ENCODE measurements around the gene CBARP.

The CBARP gene

DNA sequence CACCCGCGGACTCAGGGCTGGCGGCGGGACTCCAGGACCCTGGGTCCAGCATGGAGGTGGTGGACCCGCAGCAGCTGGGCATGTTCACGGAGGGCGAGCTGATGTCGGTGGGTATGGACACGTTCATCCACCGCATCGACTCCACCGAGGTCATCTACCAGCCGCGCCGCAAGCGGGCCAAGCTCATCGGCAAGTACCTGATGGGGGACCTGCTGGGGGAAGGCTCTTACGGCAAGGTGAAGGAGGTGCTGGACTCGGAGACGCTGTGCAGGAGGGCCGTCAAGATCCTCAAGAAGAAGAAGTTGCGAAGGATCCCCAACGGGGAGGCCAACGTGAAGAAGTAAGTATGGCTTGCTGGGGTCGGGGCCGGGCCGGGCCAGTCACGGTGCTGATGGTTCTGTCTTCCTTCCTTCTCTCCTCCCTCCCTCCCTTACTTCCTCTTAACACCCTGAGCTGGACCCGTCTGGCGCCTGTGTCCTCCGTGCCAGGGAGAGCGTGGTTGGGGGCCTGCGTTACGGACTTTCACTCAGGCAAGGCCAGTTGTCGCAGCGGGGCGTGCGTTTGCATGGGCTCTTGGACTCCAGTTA lies 30.8 kb downstream of the CBARP start:
- TF ChIP-seq GATA3 (IDR thresholded peaks at IDR 0.05; ENCODE audit: low read depth, low read length) (no peak), GATA2 (IDR thresholded peaks at IDR 0.05; ENCODE audit: low read depth, low read length) (no peak)

DNA sequence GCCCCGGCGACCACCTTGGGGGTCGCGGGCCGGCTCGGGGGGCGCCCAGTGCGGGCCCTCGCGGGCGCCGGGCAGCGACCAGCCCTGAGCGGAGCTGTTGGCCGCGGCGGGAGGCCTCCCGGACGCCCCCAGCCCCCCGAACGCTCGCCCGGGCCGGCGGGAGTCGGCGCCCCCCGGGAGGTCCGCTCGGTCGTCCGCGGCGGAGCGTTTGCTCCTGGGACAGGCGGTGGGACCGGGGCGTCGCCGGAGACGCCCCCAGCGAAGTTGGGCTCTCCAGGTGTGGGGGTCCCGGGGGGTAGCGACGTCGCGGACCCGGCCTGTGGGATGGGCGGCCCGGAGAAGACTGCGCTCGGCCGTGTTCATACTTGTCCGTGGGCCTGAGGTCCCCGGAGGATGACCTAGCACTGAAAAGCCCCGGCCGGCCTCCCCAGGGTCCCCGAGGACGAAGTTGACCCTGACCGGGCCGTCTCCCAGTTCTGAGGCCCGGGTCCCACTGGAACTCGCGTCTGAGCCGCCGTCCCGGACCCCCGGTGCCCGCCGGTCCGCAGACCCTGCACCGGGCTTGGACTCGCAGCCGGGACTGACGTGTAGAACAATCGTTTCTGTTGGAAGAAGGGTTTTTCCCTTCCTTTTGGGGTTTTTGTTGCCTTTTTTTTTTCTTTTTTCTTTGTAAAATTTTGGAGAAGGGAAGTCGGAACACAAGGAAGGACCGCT lies 31.5 kb downstream of the CBARP start:
- no peak for TF ChIP-seq GATA3 (IDR thresholded peaks at IDR 0.05; ENCODE audit: low read depth, low read length)
- no peak for TF ChIP-seq GATA2 (IDR thresholded peaks at IDR 0.05; ENCODE audit: low read depth, low read length)

DNA sequence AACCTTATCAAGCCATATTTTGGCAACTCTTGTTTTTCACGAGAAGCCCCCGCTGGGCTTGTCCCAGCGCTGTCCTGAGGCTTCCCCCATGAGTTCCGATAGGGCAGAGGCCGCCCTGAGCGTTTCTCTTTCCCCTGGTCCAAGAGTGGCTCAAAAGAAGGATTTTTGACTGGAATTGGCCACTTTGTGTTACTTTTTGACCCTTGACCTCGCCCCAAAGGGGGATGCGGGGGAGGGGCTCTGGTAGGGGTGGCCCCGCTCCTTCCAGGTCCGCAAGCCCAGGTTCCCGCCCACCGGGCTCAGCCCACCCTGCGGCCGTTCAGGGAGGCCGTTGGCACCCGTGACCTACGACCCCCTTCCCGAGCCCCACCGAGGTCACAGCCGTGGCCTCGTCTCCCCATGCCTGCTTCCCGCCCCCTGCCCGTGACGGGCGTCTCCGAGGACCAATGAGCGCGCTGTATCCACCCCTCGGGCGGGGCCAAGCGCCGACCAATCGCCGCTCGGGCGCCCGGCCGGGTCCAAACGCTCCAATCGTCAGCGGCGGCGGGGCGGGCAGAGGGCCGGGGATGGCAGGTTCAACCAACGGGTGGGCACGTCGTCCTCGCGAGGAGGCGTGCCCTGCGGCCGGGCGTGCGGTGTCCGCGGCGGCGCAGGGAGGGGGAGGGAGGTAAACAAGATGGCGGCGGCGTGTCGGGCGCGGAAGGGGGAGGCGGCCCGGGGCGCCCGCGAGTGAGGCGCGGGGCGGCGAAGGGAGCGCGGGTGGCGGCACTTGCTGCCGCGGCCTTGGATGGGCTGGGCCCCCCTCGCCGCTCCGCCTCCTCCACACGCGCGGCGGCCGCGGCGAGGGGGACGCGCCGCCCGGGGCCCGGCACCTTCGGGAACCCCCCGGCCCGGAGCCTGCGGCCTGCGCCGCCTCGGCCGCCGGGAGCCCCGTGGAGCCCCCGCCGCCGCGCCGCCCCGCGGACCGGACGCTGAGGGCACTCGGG lies 32.4 kb downstream of the CBARP start, which contains the start of gene STK11:
TSS of gene STK11 (plus strand) at position 665 of the 986 bp plus-strand sequence. CDS start 1,136 bp downstream, outside the sequence.
- TF ChIP-seq GATA3 (IDR thresholded peaks at IDR 0.05; ENCODE audit: low read depth, low read length), result no peak
- TF ChIP-seq GATA2 (IDR thresholded peaks at IDR 0.05; ENCODE audit: low read depth, low read length), result no peak

DNA sequence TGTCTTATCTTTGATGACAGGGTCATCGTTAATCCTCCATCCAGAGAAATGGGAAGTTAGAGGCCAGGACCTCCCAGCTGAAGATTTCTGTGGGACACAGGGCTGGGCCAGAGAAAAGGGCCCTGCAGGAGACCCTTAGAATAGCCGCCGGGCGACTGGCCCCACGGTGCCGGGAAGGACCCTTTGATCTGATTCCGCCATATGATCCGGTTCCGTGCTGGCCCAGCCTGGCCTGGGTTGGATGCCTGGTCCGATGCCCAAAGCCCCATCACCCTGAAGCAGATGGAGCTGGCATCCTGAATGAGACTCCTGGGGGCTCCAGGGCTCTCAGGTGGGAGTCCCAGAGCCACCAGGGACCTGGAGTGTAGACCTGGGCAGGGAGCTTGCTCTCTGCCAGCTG lies 38.3 kb downstream of the CBARP start:
- TF ChIP-seq GATA3 (IDR thresholded peaks at IDR 0.05; ENCODE audit: low read depth, low read length), result no peak
- TF ChIP-seq GATA2 (IDR thresholded peaks at IDR 0.05; ENCODE audit: low read depth, low read length), result no peak

DNA sequence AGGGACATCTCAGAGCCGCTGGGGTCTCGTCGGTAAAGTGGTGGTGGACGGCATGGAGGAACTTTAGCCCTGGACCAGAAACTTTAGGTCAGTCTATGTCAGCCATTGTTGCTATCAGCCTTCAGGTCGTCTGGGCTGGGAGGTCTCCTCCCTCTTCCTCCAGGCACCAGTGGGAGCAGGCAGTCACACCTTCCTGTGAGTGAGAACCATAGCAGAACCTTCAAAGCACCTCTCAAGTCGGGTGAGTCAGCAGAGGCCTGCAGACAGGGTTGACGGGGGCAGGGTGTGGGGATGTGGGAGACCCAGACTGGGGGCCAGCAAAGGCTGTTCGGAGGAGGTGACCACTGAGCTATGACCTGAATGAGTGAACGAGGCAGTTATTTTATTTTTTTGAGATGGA lies 48.4 kb downstream of the CBARP start:
- TF ChIP-seq GATA3 (IDR thresholded peaks at IDR 0.05; ENCODE audit: low read depth, low read length) (no peak), GATA2 (IDR thresholded peaks at IDR 0.05; ENCODE audit: low read depth, low read length) (no peak)

DNA sequence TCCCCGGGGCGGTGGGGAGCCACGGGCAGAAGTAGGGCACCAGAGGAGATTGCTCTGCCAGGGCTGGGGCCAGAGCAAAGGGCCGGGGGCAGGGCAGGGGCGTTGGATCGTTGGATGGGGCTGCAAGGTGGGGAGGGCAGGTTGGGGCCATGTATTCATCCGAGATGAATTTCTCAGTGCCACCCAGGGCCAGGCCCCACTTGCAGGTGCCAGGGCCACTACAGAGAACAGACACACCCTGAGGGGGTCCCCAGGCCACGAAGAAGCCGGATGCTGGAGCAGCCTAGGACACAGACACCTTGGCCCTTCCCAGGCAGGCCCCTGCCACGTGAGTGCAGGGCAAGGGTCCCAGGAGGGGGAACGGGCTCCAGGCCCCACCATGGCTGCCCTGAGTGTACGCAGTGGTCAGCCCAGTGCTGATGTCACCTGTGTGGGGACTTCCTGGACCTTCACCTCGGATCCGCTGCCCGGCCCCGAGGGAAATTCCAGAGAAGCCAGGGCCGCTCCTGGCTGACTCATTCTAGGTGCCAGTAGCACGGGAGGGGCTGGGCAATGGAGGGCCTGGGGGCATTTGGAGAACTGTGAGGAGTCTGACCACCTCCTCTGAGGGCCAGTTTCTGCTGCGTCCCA lies 54.1 kb downstream of the CBARP start:
- TF ChIP-seq GATA3 (IDR thresholded peaks at IDR 0.05; ENCODE audit: low read depth, low read length) (no peak), GATA2 (IDR thresholded peaks at IDR 0.05; ENCODE audit: low read depth, low read length) (no peak)

DNA sequence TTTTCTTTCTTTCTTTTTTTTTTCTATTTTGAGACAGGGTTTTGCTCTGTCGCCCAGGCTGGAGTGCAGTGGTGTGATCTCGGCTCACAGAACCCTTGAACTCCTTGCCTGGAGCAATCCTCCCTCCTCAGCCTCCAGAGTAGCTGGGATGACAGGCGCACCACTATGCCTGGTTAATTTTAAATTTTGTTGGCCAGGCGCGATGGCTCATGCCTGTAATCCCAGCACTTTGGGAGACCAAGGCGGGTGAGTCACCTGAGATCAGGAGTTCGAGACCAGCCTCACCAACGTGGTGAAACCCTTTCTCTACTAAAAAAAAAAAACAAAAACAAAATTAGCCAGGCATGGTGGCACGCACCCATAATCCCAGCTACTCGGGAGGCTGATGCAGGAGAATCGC lies 55.1 kb downstream of the CBARP start:
- TF ChIP-seq GATA2 (IDR thresholded peaks at IDR 0.05; ENCODE audit: low read depth, low read length) (no peak), GATA3 (IDR thresholded peaks at IDR 0.05; ENCODE audit: low read depth, low read length) (no peak)

DNA sequence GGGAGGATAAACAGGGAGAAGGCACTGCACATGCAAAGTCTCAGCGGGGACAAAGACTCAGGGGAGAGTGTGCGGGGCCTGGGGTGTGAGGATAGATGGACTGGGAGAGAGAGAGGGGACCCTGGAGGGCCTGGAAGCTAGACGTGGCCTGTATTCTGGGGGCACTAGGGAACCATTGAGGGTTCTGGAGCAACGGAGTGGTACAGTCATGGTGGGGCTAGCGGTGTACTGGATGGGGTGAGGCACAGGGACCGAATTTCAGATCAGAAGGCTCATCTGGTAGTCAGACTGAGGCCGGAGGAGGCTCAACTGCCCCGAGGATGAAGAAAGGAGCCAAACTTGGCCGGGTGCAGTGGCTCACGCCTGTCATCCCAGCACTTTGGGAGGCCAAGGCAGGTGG lies 55.7 kb downstream of the CBARP start:
- TF ChIP-seq GATA3 (IDR thresholded peaks at IDR 0.05; ENCODE audit: low read depth, low read length) (no peak), GATA2 (IDR thresholded peaks at IDR 0.05; ENCODE audit: low read depth, low read length) (no peak)

DNA sequence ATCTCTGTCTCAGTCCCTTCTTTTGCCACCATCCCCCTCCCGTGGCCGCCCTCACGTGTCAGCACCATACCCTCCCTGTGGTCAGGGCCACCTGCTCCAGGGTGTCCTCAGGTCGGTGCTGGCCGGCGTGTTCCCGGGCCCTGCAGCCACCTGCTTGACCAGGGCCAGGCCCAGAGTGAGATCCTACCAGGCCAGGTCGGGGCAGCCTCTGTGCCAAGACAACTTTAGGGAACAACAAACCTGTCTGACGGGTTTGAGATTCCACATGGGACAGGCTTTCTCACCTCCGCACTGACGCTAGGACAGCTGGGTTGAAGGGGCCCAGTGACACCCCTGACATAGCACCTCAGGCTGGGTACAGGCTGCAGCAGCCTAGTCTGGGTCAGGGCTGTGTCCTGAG lies 56.2 kb downstream of the CBARP start:
- TF ChIP-seq GATA2 (IDR thresholded peaks at IDR 0.05; ENCODE audit: low read depth, low read length) (no peak), GATA3 (IDR thresholded peaks at IDR 0.05; ENCODE audit: low read depth, low read length) (no peak)

All from SH-SY5Y (cell line).